Thyroid gland (tissue), 4 donors: ENCODE measurements around the gene MICU1.

Experiments
- CTCF ChIP-seq, 6 experiments: fragments of 200-600 bp in 3 of 6; fragments of 450-650 bp in 3 of 6; sonication (generic) in 3 of 6; IDR thresholded peaks; one replicate each; pipeline ENCODE4 v1.5.1; 2016 to 2019; ENCODE audit warnings: antibody characterized with exemption in 6 of 6, mild to moderate bottlenecking in 2 of 6, inconsistent platforms in 1 of 6, moderate library complexity in 1 of 6
- POLR2A ChIP-seq, 2 donors: fragments of 450-650 bp; IDR thresholded peaks; one replicate each; pipeline ENCODE4 v1.6.1; 2017; ENCODE audit warnings: antibody characterized with exemption in 2 of 2, mild to moderate bottlenecking in 2 of 2, moderate library complexity in 1 of 2

- TF ChIP-seq CTCF (IDR thresholded peaks at IDR 0.05) (no peak), POLR2A (IDR thresholded peaks at IDR 0.05) (no peak)
Measured at GRCh38 chr10:72541337-72541736, 84.5 kb downstream of the MICU1 start.
